Measurements from ENCODE around the gene PSMG1. TPM values are rescaled to one million over a fixed set of nuclear protein-coding genes. Genes with fewer than 3 reads are reported as not detected.
A peak's percentile ranks its signal among the peaks of the same experiment; 100 is the strongest.
"Not testable (repeated sequence)": the region's sequence is repeated elsewhere in the genome, so short reads cannot be mapped to it uniquely, and the experiment has no call there.

The PSMG1 gene
- total and polyA plus RNA-seq, 2 donors (not counting 1 experiment from before 2014, with no cell fraction given) = 55.5 to 62.3 TPM

DNA sequence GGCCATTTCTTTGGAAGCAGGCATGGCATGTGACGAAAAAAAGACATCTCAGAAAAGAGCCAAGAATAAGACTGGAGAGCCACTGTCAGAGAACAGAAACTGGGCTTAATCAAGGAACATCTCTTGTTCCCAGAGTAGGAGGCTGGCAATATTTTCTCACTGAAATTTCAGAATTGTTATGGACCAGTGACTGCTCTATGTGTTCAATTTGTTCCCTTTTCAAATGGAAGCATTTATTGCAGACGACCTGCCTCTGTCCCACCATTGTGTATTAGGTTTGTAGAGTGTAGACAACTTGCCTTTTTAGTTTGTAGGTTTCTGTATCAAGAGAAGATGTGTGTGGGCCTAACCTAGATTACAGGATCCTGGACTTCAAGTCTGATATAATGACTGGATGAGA, 18.7 kb downstream of the PSMG1 start:
- H3K4me3 ChIP-seq (replicated peaks in 1 of 4; ENCODE audit: control extremely low read depth in 1 of 4, insufficient read depth in 1 of 4, low read depth in 3 of 4, low read length in 4 of 4) = no peak overlapping the region
- no peaks in the 10 kb centered on the region for H3K4me1 ChIP-seq (ENCODE audit: control insufficient read depth, extremely low read depth, insufficient read depth, low read length)
- no peak overlapping the region for H2AFZ ChIP-seq (ENCODE audit: low read length)
- H3K9ac ChIP-seq (ENCODE audit: insufficient read depth, low read length) = no peak overlapping the region
- DNase-seq (ENCODE audit: low read depth in 2 of 2) = no peak
- no peaks in the 10 kb centered on the region for H3K79me2 ChIP-seq (ENCODE audit: control insufficient read depth, insufficient read depth, low read length)
- H3K4me2 ChIP-seq (ENCODE audit: extremely low read depth, insufficient read depth, low read length) = no peak overlapping the region
- no peaks in the 10 kb centered on the region for H4K20me1 ChIP-seq (ENCODE audit: control insufficient read depth, extremely low read depth, insufficient read depth, low read length)
- H3K27ac ChIP-seq (ENCODE audit: insufficient read depth, low read length) = no peak overlapping the region
- H3K36me3 ChIP-seq (ENCODE audit: control insufficient read depth, insufficient read depth, low read length) = peaks cover 4% of the 10 kb centered on the region
- no peaks in the 10 kb centered on the region for H3K9me3 ChIP-seq (ENCODE audit: control insufficient read depth, insufficient read depth, low read depth, low read length)
- TF ChIP-seq EZH2 (IDR thresholded peaks at IDR 0.05; ENCODE audit: low read length, missing control alignments) = no peak
- TF ChIP-seq, protein P1, sequence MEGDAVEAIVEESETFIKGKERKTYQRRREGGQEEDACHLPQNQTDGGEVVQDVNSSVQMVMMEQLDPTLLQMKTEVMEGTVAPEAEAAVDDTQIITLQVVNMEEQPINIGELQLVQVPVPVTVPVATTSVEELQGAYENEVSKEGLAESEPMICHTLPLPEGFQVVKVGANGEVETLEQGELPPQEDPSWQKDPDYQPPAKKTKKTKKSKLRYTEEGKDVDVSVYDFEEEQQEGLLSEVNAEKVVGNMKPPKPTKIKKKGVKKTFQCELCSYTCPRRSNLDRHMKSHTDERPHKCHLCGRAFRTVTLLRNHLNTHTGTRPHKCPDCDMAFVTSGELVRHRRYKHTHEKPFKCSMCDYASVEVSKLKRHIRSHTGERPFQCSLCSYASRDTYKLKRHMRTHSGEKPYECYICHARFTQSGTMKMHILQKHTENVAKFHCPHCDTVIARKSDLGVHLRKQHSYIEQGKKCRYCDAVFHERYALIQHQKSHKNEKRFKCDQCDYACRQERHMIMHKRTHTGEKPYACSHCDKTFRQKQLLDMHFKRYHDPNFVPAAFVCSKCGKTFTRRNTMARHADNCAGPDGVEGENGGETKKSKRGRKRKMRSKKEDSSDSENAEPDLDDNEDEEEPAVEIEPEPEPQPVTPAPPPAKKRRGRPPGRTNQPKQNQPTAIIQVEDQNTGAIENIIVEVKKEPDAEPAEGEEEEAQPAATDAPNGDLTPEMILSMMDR (conservative IDR thresholded peaks at IDR 0.05 in 1 of 2, IDR thresholded peaks at IDR 0.05 in 1 of 2; ENCODE audit: low read depth in 1 of 2, low read length in 2 of 2) = no peak
- H3K27me3 ChIP-seq (ENCODE audit: control insufficient read depth, insufficient read depth, low read length) = no peaks in the 10 kb centered on the region

- Histone ChIP-seq H3K4me3 (replicated peaks in 1 of 4; ENCODE audit: control extremely low read depth in 1 of 4, insufficient read depth in 1 of 4, low read depth in 3 of 4, low read length in 4 of 4) (no peak overlapping the region), H3K27me3 (ENCODE audit: control insufficient read depth, insufficient read depth, low read length) (no peaks in the 10 kb centered on the region), H3K4me2 (ENCODE audit: extremely low read depth, insufficient read depth, low read length) (no peak overlapping the region), H4K20me1 (ENCODE audit: control insufficient read depth, extremely low read depth, insufficient read depth, low read length) (no peaks in the 10 kb centered on the region), H3K4me1 (ENCODE audit: control insufficient read depth, extremely low read depth, insufficient read depth, low read length) (no peaks in the 10 kb centered on the region), H3K9me3 (ENCODE audit: control insufficient read depth, insufficient read depth, low read depth, low read length) (no peaks in the 10 kb centered on the region), H3K79me2 (ENCODE audit: control insufficient read depth, insufficient read depth, low read length) (no peaks in the 10 kb centered on the region), H3K36me3 (ENCODE audit: control insufficient read depth, insufficient read depth, low read length) (no peaks in the 10 kb centered on the region), H3K27ac (ENCODE audit: insufficient read depth, low read length) (no peak overlapping the region), H2AFZ (ENCODE audit: low read length) (no peak overlapping the region), H3K9ac (ENCODE audit: insufficient read depth, low read length) (no peak overlapping the region)
- TF ChIP-seq, protein P1 (conservative IDR thresholded peaks at IDR 0.05 in 1 of 2, IDR thresholded peaks at IDR 0.05 in 1 of 2; ENCODE audit: low read depth in 1 of 2, low read length in 2 of 2) = no peak
- no peak for TF ChIP-seq EZH2 (IDR thresholded peaks at IDR 0.05; ENCODE audit: low read length, missing control alignments)
- DNase-seq (ENCODE audit: low read depth in 2 of 2) = no peak
Measured at GRCh38 chr21:39161064-39161463, 22.2 kb downstream of the PSMG1 start.

DNA sequence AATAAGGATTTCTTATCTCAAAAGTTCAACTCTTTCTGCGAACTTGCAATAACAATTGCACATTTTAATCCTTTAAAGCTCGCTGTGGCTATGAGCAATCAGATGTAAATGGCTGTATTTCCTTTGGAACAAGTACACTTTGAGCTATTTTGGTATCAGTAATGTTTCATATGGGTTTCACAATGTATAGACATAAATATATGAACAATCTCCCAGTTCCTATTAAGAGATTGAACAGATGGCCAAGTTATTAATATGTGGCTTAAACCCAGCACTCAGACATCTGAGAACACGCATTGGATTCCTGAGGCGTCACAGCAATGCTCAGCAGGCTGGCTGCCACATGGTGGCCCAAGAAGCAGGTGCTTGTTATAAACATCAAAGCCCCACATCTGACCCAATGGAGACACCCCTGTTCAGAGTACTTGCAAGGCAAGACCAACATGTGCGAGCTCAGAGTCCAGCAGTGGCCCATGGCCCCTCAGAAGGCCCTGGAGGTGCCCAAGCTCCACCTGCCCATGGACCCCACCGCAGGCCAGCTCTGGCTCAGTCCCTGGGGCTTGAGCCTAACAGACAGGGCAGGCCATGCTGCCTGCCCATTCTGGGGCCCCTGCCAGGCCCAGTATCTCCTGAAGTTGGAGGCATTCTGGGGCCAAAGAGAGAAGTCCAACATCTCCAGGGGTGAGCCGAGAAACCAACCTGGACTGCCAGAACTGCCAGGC, 23.7 kb downstream of the PSMG1 start:
- H3K9ac ChIP-seq (ENCODE audit: insufficient read depth, low read length) = no peak overlapping the region
- no peaks in the 10 kb centered on the region for H3K79me2 ChIP-seq (ENCODE audit: control insufficient read depth, insufficient read depth, low read length)
- no peak overlapping the region for H3K27ac ChIP-seq (ENCODE audit: insufficient read depth, low read length)
- H3K36me3 ChIP-seq (ENCODE audit: control insufficient read depth, insufficient read depth, low read length) = no peaks in the 10 kb centered on the region
- no peaks in the 10 kb centered on the region for H3K4me1 ChIP-seq (ENCODE audit: control insufficient read depth, extremely low read depth, insufficient read depth, low read length)
- H4K20me1 ChIP-seq (ENCODE audit: control insufficient read depth, extremely low read depth, insufficient read depth, low read length) = no peaks in the 10 kb centered on the region
- H3K27me3 ChIP-seq (ENCODE audit: control insufficient read depth, insufficient read depth, low read length) = no peaks in the 10 kb centered on the region
- TF ChIP-seq, protein P1 (conservative IDR thresholded peaks at IDR 0.05 in 1 of 2, IDR thresholded peaks at IDR 0.05 in 1 of 2; ENCODE audit: low read depth in 1 of 2, low read length in 2 of 2) = no peak
- TF ChIP-seq EZH2 (IDR thresholded peaks at IDR 0.05; ENCODE audit: low read length, missing control alignments) = no peak
- DNase-seq (ENCODE audit: low read depth in 2 of 2) = peak in 1 of 2 donors; percentile 74
- no peak overlapping the region for H3K4me2 ChIP-seq (ENCODE audit: extremely low read depth, insufficient read depth, low read length)
- H3K9me3 ChIP-seq (ENCODE audit: control insufficient read depth, insufficient read depth, low read depth, low read length) = no peaks in the 10 kb centered on the region
- no peak overlapping the region for H3K4me3 ChIP-seq (replicated peaks in 1 of 4; ENCODE audit: control extremely low read depth in 1 of 4, insufficient read depth in 1 of 4, low read depth in 3 of 4, low read length in 4 of 4)
- H2AFZ ChIP-seq (ENCODE audit: low read length) = no peak overlapping the region

GRCh38 chr21:39157241-39157640, 26.0 kb downstream of the PSMG1 start:
- not testable (repeated sequence) for H3K79me2 ChIP-seq (ENCODE audit: control insufficient read depth, insufficient read depth, low read length); H3K9me3 ChIP-seq (ENCODE audit: control insufficient read depth, insufficient read depth, low read depth, low read length); H3K27ac ChIP-seq (ENCODE audit: insufficient read depth, low read length); H3K4me3 ChIP-seq (replicated peaks in 1 of 4; ENCODE audit: control extremely low read depth in 1 of 4, insufficient read depth in 1 of 4, low read depth in 3 of 4, low read length in 4 of 4); H4K20me1 ChIP-seq (ENCODE audit: control insufficient read depth, extremely low read depth, insufficient read depth, low read length); H3K36me3 ChIP-seq (ENCODE audit: control insufficient read depth, insufficient read depth, low read length); H3K4me1 ChIP-seq (ENCODE audit: control insufficient read depth, extremely low read depth, insufficient read depth, low read length); H3K4me2 ChIP-seq (ENCODE audit: extremely low read depth, insufficient read depth, low read length); H2AFZ ChIP-seq (ENCODE audit: low read length); H3K9ac ChIP-seq (ENCODE audit: insufficient read depth, low read length); H3K27me3 ChIP-seq (ENCODE audit: control insufficient read depth, insufficient read depth, low read length); DNase-seq (ENCODE audit: low read depth in 2 of 2)
